PC-9 (cell line): ENCODE data around the gene STX1A.
"Not testable (repeated sequence)": the region's sequence is repeated elsewhere in the genome, so short reads cannot be mapped to it uniquely, and the experiment has no call there.

Source experiments
- CTCF ChIP-seq: fragments of 200-600 bp; sonication (generic); conservative IDR thresholded peaks from 2 replicates; pipeline ENCODE4 v1.6.1; 2017; ENCODE audit warnings: mixed run types, antibody characterized with exemption, mild to moderate bottlenecking, moderate library complexity
- EZH2 ChIP-seq: fragments of 200-600 bp; sonication (generic); IDR thresholded peaks from 2 replicates; pipeline ENCODE4 v1.8.0; 2017; ENCODE audit warnings: antibody characterized with exemption, low read depth

GRCh38 chr7:73655309-73655708 is 64.2 kb downstream of the STX1A start:
- TF ChIP-seq EZH2, CTCF: not testable (repeated sequence)
